HepG2 (cell line): ENCODE data around the gene ISG20L2. TPM values are rescaled to one million over a fixed set of nuclear protein-coding genes. Genes with fewer than 3 reads are reported as not detected.

ENCODE experiments used
- ATAC-seq: fragments of 200-7000 bp; cut with Tn5 transposase; 3 replicates; pipeline ENCODE4 v1.9.1; 2020; ENCODE audit warnings: mild to moderate bottlenecking, moderate library complexity
- BruUV-seq: library from RNA; stranded (reverse); fragments of 400-500 nt; replicated peaks from 2 replicates; lab custom pipeline; 2021; lab: Mats Ljungman, UMichigan
- CTCF ChIA-PET: fragments of 300-600 bp; formaldehyde crosslinking; extraction: SDS; loops from one replicate; lab custom pipeline; 2021; ENCODE audit warnings: low total read pairs, inconsistent platforms, low intra/inter-chr PET ratio; lab: Yijun Ruan, JAX
- POLR2A ChIA-PET: fragments of 350-600 bp; sonication (Branson Sonifier 250); formaldehyde crosslinking; loops from one replicate; lab custom pipeline; 2020; ENCODE audit warnings: antibody characterized with exemption, inconsistent platforms; lab: Yijun Ruan, JAX
- DNase-seq: peaks from one replicate; pipeline ENCODE4 v3.0.0-alpha.2; 2015; ENCODE audit warnings: low spot score
- FAIRE-seq: peaks from 3 replicates; lab custom pipeline; 2011; peaks lifted over from hg19 to GRCh38; lab: Jason Lieb, UNC
- H2AFZ ChIP-seq: one replicate; pipeline ENCODE4 v1.6.1; 2011; ENCODE audit warnings: low read length, inconsistent platforms
- H3K27ac ChIP-seq: fragments of 300-600 bp; 3 replicates; pipeline ENCODE4 v1.8.0; 2011; ENCODE audit warnings: mixed run types, mild to moderate bottlenecking, mixed read lengths, low read length, inconsistent platforms; ENCODE audit not compliant: insufficient read depth; ENCODE audit errors: extremely low read length
- H3K27me3 ChIP-seq, 2 experiments: fragments of 200-600 bp in 1 of 2; 2 replicates in 1 of 2; 3 replicates in 1 of 2; pipeline versions ENCODE4 v1.6.0 to v1.8.0; 2011; ENCODE audit warnings: low read length in 2 of 2, mild to moderate bottlenecking in 2 of 2, moderate library complexity in 2 of 2, inconsistent platforms in 1 of 2; ENCODE audit not compliant: insufficient read depth in 2 of 2, control insufficient read depth in 1 of 2
- H3K36me3 ChIP-seq, 2 experiments: fragments of 200-600 bp in 1 of 2; replicated peaks in 1 of 2; 2 replicates in 1 of 2; 3 replicates in 1 of 2; pipeline versions ENCODE4 v1.5.1 to v1.8.0; 2011; ENCODE audit warnings: low read length in 2 of 2, inconsistent platforms in 1 of 2; ENCODE audit not compliant: insufficient read depth in 2 of 2, control insufficient read depth in 1 of 2
- H3K4me1 ChIP-seq: 2 replicates; pipeline ENCODE4 v1.5.1; 2012; ENCODE audit warnings: low read length, inconsistent platforms; ENCODE audit not compliant: insufficient read depth
- H3K4me2 ChIP-seq: 2 replicates; pipeline ENCODE4 v1.6.0; 2011; ENCODE audit warnings: low read depth, low read length, inconsistent platforms
- H3K4me3 ChIP-seq, 3 experiments: fragments of 200-600 bp in 1 of 3; sonication (generic), shearing (Covaris generic) in 1 of 3; replicated peaks in 1 of 3; 2 replicates each; pipeline ENCODE4 v1.5.1; 2011 to 2016; ENCODE audit warnings: low read length in 3 of 3, inconsistent platforms in 2 of 3, low read depth in 2 of 3, mild to moderate bottlenecking in 2 of 3, control low read depth in 1 of 3, mixed read lengths in 1 of 3; ENCODE audit not compliant: insufficient read depth in 1 of 3
- H3K79me2 ChIP-seq: one replicate; pipeline ENCODE4 v1.6.1; 2011; ENCODE audit warnings: low read length, inconsistent platforms; ENCODE audit not compliant: insufficient read depth
- H3K9ac ChIP-seq: 2 replicates; pipeline ENCODE4 v1.6.0; 2011; ENCODE audit warnings: mild to moderate bottlenecking, low read depth, low read length, inconsistent platforms; ENCODE audit not compliant: insufficient read depth
- H3K9me3 ChIP-seq: 2 replicates; pipeline ENCODE4 v1.5.1; 2012; ENCODE audit warnings: mild to moderate bottlenecking, low read length
- H4K20me1 ChIP-seq: 2 replicates; pipeline ENCODE4 v1.6.0; 2011; ENCODE audit warnings: inconsistent platforms, mild to moderate bottlenecking, low read length, moderate library complexity; ENCODE audit not compliant: insufficient read depth
- BORCS8-MEF2B ChIP-seq: sonication (generic); formaldehyde crosslinking; IDR thresholded peaks from 2 replicates; pipeline ENCODE4 v1.8.0; 2022; ENCODE audit warnings: mild to moderate bottlenecking, missing genetic modification reagents
- GPN1 ChIP-seq: sonication (generic); formaldehyde crosslinking; IDR thresholded peaks from 2 replicates; pipeline ENCODE4 v1.5.1; 2020; ENCODE audit warnings: missing genetic modification reagents, borderline replicate concordance
- JUND ChIP-seq: sonication (generic); formaldehyde crosslinking; IDR thresholded peaks from 2 replicates; pipeline ENCODE4 v1.8.0; 2022; ENCODE audit warnings: mild to moderate bottlenecking, missing genetic modification reagents
- MED1 ChIP-seq: sonication (generic); formaldehyde crosslinking; IDR thresholded peaks from 2 replicates; pipeline ENCODE4 v1.4.0; 2020; ENCODE audit warnings: missing genetic modification reagents
- PAWR ChIP-seq: sonication (generic); formaldehyde crosslinking; IDR thresholded peaks from 2 replicates; pipeline ENCODE4 v1.4.0; 2020; ENCODE audit warnings: missing genetic modification reagents, mild to moderate bottlenecking, borderline replicate concordance
- ZNF20 ChIP-seq: sonication (generic); formaldehyde crosslinking; IDR thresholded peaks from 2 replicates; pipeline ENCODE4 v1.4.0; 2020; ENCODE audit warnings: mild to moderate bottlenecking, moderate library complexity, missing genetic modification reagents
- ZNF256 ChIP-seq: sonication (generic); formaldehyde crosslinking; conservative IDR thresholded peaks from 2 replicates; pipeline ENCODE4 v1.4.0; 2020; ENCODE audit warnings: missing genetic modification reagents
- ZNF607 ChIP-seq: sonication (generic); formaldehyde crosslinking; IDR thresholded peaks from 2 replicates; pipeline ENCODE4 v1.5.1; 2020; ENCODE audit warnings: missing genetic modification reagents, mild to moderate bottlenecking, borderline replicate concordance
- ZNF709 ChIP-seq: sonication (generic); formaldehyde crosslinking; IDR thresholded peaks from 2 replicates; pipeline ENCODE4 v1.5.0; 2020; ENCODE audit warnings: mild to moderate bottlenecking, missing genetic modification reagents
- ZSCAN22 ChIP-seq: sonication (generic); formaldehyde crosslinking; IDR thresholded peaks from 2 replicates; pipeline ENCODE4 v1.4.0; 2020; ENCODE audit warnings: mild to moderate bottlenecking, missing genetic modification reagents
- WGBS: methylation state at CpG from one replicate; pipeline ENCODE4 v1.1.6; 2017; ENCODE audit warnings: low lambda C conversion rate; 5-methylcytosine and 5-hydroxymethylcytosine counted together
- in situ Hi-C: cut with HindIII; loops from 2 replicates; pipeline ENCODE4 v1.10.0; 2017; ENCODE audit warnings: low pct_unique_long_range_greater_than_20kb; ENCODE audit not compliant: extremely low pct_ligation_motif_present
- intact Hi-C: fragments of 100-400 bp; cut with micrococcal nuclease; formaldehyde crosslinking; loops from one replicate; pipeline ENCODE4 v1.10.0; 2022; ENCODE audit not compliant: unreplicated experiment
- polyA plus RNA-seq, 8 experiments: library from polyadenylated mRNA; depleted of rRNA in 3 of 8; stranded (reverse) in 7 of 8; unstranded in 1 of 8; fragments of >200 nt; fragmentation: Illumina TruSeq in 4 of 8; extraction: Trizol in 4 of 8; gene quantifications; 2 replicates each; pipeline versions ENCODE4 v1.2.1 to v1.2.3, GENCODE V29; 2011 to 2016; ENCODE audit warnings: low read depth in 4 of 8, missing spikeins in 1 of 8, mixed read lengths in 1 of 8; ENCODE audit not compliant: insufficient read depth in 1 of 8
- total RNA-seq, 5 experiments: library from RNA; depleted of rRNA; stranded (reverse); fragments of >200 nt; fragmentation: Illumina TruSeq; extraction: Trizol; gene quantifications; 2 replicates each; pipeline ENCODE4 v1.2.3, GENCODE V29; 2016; ENCODE audit warnings: low read depth in 1 of 5
- TF ChIP-seq, protein P1 (sequence below): IDR thresholded peaks from 2 replicates; pipeline ENCODE4 v1.6.1; 2016; ENCODE audit warnings: low read depth, missing genetic modification reagents, missing compliant biosample characterization
- TF ChIP-seq, protein P2 (sequence below): sonication (generic); formaldehyde crosslinking; IDR thresholded peaks from 2 replicates; pipeline ENCODE4 v1.4.0; 2020; ENCODE audit warnings: missing genetic modification reagents

The ISG20L2 gene
- total and polyA plus RNA-seq, 2 of the 13 experiments (the other 11 are each of a cell fraction or from before 2014, with no cell fraction given), result 19.8 to 21.3 TPM

DNA sequence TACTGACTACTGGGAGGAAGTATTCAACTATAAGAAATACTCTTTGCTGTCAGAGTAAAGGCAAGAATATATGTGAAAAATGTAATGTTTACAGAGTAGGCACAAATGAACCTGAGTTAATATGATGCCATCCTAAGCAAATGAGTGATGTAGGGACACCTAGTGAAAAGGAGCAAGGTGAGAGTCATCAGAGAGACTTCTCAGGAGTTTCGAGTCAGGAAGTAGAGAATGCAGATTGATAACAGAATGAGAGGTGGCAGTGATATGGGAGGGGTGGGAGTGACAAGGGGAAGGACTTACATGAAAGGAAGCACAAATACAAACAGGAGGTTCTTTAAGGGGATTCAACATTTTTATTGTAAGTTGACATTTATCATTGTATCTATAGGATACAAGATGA, 49.0 kb upstream of the ISG20L2 start:
- ChIA-PET CTCF (no interaction called here), POLR2A (no interaction called here)
- Histone ChIP-seq H3K9ac (no peak overlapping the region), H3K4me2 (no peak overlapping the region), H3K4me1 (peaks cover 8% of the 10 kb centered on the region; the same call in 1 of the 2 replicates), H3K79me2 (peaks cover 64% of the 10 kb centered on the region), H3K9me3 (no peaks in the 10 kb centered on the region), H3K36me3 (peaks cover 9 to 39% of the 10 kb centered on the region in 2 experiments; a peak in 4 of 5 replicates), H4K20me1 (0 out of 2 replicates have a peak, but pooled peaks cover 2% of the 10 kb centered on the region), H2AFZ (no peak overlapping the region), H3K27me3 (no peaks in the 10 kb centered on the region), H3K4me3 (no peak overlapping the region), H3K27ac (no peak overlapping the region)
- WGBS, result 100% methylated on average over 1 of the region's 1 CpG
- no peak for ATAC-seq
- no peak for DNase-seq
- TF ChIP-seq ZNF607 (CRISPR knock-in tag) (no peak), BORCS8-MEF2B (no peak), JUND (CRISPR knock-in tag) (no peak), GPN1 (CRISPR knock-in tag) (no peak), PAWR (no peak), ZNF20 (no peak), ZNF256 (CRISPR knock-in tag) (no peak), ZNF709 (CRISPR knock-in tag) (no peak), ZSCAN22 (CRISPR knock-in tag) (no peak), MED1 (CRISPR knock-in tag) (no peak)
- TF ChIP-seq, protein P1, sequence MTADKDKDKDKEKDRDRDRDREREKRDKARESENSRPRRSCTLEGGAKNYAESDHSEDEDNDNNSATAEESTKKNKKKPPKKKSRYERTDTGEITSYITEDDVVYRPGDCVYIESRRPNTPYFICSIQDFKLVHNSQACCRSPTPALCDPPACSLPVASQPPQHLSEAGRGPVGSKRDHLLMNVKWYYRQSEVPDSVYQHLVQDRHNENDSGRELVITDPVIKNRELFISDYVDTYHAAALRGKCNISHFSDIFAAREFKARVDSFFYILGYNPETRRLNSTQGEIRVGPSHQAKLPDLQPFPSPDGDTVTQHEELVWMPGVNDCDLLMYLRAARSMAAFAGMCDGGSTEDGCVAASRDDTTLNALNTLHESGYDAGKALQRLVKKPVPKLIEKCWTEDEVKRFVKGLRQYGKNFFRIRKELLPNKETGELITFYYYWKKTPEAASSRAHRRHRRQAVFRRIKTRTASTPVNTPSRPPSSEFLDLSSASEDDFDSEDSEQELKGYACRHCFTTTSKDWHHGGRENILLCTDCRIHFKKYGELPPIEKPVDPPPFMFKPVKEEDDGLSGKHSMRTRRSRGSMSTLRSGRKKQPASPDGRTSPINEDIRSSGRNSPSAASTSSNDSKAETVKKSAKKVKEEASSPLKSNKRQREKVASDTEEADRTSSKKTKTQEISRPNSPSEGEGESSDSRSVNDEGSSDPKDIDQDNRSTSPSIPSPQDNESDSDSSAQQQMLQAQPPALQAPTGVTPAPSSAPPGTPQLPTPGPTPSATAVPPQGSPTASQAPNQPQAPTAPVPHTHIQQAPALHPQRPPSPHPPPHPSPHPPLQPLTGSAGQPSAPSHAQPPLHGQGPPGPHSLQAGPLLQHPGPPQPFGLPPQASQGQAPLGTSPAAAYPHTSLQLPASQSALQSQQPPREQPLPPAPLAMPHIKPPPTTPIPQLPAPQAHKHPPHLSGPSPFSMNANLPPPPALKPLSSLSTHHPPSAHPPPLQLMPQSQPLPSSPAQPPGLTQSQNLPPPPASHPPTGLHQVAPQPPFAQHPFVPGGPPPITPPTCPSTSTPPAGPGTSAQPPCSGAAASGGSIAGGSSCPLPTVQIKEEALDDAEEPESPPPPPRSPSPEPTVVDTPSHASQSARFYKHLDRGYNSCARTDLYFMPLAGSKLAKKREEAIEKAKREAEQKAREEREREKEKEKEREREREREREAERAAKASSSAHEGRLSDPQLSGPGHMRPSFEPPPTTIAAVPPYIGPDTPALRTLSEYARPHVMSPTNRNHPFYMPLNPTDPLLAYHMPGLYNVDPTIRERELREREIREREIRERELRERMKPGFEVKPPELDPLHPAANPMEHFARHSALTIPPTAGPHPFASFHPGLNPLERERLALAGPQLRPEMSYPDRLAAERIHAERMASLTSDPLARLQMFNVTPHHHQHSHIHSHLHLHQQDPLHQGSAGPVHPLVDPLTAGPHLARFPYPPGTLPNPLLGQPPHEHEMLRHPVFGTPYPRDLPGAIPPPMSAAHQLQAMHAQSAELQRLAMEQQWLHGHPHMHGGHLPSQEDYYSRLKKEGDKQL (CRISPR knock-in tag), result no peak
- TF ChIP-seq, protein P2, sequence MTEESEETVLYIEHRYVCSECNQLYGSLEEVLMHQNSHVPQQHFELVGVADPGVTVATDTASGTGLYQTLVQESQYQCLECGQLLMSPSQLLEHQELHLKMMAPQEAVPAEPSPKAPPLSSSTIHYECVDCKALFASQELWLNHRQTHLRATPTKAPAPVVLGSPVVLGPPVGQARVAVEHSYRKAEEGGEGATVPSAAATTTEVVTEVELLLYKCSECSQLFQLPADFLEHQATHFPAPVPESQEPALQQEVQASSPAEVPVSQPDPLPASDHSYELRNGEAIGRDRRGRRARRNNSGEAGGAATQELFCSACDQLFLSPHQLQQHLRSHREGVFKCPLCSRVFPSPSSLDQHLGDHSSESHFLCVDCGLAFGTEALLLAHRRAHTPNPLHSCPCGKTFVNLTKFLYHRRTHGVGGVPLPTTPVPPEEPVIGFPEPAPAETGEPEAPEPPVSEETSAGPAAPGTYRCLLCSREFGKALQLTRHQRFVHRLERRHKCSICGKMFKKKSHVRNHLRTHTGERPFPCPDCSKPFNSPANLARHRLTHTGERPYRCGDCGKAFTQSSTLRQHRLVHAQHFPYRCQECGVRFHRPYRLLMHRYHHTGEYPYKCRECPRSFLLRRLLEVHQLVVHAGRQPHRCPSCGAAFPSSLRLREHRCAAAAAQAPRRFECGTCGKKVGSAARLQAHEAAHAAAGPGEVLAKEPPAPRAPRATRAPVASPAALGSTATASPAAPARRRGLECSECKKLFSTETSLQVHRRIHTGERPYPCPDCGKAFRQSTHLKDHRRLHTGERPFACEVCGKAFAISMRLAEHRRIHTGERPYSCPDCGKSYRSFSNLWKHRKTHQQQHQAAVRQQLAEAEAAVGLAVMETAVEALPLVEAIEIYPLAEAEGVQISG (CRISPR knock-in tag), result no peak
- FAIRE-seq, result no peak
- in situ Hi-C loops, result no loop called here
- intact Hi-C loops, result no loop called here
- no TSS peak for BruUV-seq
